Measurements from ENCODE around the gene TNFRSF21.

Gene TNFRSF21

GRCh38 chr6:47202644-47203205 lies 107.0 kb downstream of the TNFRSF21 start:
- no peak overlapping the region for H2AFZ ChIP-seq (ENCODE audit: low read length)
- H3K9me3 ChIP-seq (replicated peaks; ENCODE audit: insufficient read depth, low read length), result no peaks in the 10 kb centered on the region
- H3F3A ChIP-seq (ENCODE audit: insufficient read depth, low read length), result no peaks in the 10 kb centered on the region
- H3K27me3 ChIP-seq (replicated peaks; ENCODE audit: insufficient read depth, low read length), result no peaks in the 10 kb centered on the region
- H3K4me3 ChIP-seq (ENCODE audit: low read length), result no peak overlapping the region
- H3K79me2 ChIP-seq (ENCODE audit: low read length), result no peaks in the 10 kb centered on the region
- TF ChIP-seq CTCF (IDR thresholded peaks at IDR 0.05; ENCODE audit: low read length), result no peak
- no peak for TF ChIP-seq EZH2phosphoT487 (IDR thresholded peaks at IDR 0.05; ENCODE audit: low read length)
- no peak for TF ChIP-seq EZH2 (optimal IDR thresholded peaks at IDR 0.05; ENCODE audit: low read depth, low read length)
- DNase-seq, result no peak
- H4K20me1 ChIP-seq (ENCODE audit: insufficient read depth, low read length), result no peaks in the 10 kb centered on the region
- no peak overlapping the region for H3K27ac ChIP-seq (ENCODE audit: low read length)
- H3K4me2 ChIP-seq (ENCODE audit: low read depth, low read length), result no peak overlapping the region
- no peaks in the 10 kb centered on the region for H3K36me3 ChIP-seq (replicated peaks; ENCODE audit: insufficient read depth, low read length)
- H3K9ac ChIP-seq (ENCODE audit: low read length), result no peak overlapping the region
- peaks cover 9% of the 10 kb centered on the region for H3K4me1 ChIP-seq (ENCODE audit: low read length)
- H3K9me2 ChIP-seq (replicated peaks; ENCODE audit: insufficient read depth, low read length), result no peaks in the 10 kb centered on the region

DNA sequence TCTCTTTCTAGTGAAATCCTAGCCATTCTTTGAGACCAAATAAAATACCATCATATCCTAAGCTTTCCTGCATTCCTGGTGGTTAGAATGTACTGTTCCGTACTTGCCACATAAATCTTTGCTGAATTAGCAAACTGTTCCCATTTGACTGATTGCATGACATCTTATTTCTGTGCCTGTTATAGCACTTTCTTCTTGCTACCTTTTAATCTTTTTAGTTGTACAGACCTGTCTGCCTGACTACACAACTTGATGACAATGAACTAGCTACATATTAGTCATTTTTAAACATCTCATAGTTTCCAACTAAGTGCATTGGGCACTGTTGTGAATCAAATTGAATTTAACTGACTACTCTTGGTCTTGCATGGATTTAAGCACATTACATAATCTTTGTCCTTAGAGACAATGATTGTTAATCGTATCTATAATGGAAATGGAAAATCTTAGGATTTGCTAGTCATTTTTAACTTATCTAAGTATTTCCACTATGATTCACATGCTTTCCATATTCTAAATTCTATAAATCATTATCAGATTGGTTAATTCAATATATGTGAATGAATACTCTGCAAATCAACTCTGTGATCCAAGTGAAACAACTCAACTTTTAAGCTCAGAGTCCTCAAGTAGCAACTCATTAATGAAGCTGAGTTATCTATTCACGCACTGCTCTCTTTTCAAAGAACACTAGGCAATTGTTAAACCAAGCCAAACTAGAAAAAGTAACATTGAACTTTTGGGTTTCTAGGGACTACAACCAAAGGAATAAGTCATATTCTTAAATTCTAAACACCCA lies 109.0 kb downstream of the TNFRSF21 start:
- H3K36me3 ChIP-seq (replicated peaks; ENCODE audit: insufficient read depth, low read length), result no peaks in the 10 kb centered on the region
- peaks cover 9% of the 10 kb centered on the region for H3K4me1 ChIP-seq (ENCODE audit: low read length)
- no peaks in the 10 kb centered on the region for H3K9me2 ChIP-seq (replicated peaks; ENCODE audit: insufficient read depth, low read length)
- no peaks in the 10 kb centered on the region for H3K79me2 ChIP-seq (ENCODE audit: low read length)
- no peaks in the 10 kb centered on the region for H3K9me3 ChIP-seq (replicated peaks; ENCODE audit: insufficient read depth, low read length)
- no peak overlapping the region for H3K4me3 ChIP-seq (ENCODE audit: low read length)
- H3K27me3 ChIP-seq (replicated peaks; ENCODE audit: insufficient read depth, low read length), result no peaks in the 10 kb centered on the region
- H3F3A ChIP-seq (ENCODE audit: insufficient read depth, low read length), result no peaks in the 10 kb centered on the region
- TF ChIP-seq EZH2phosphoT487 (IDR thresholded peaks at IDR 0.05; ENCODE audit: low read length) (no peak), EZH2 (optimal IDR thresholded peaks at IDR 0.05; ENCODE audit: low read depth, low read length) (no peak), CTCF (IDR thresholded peaks at IDR 0.05; ENCODE audit: low read length) (no peak)
- no peak overlapping the region for H2AFZ ChIP-seq (ENCODE audit: low read length)
- no peak overlapping the region for H3K4me2 ChIP-seq (ENCODE audit: low read depth, low read length)
- no peak overlapping the region for H3K27ac ChIP-seq (ENCODE audit: low read length)
- no peak overlapping the region for H3K9ac ChIP-seq (ENCODE audit: low read length)
- H4K20me1 ChIP-seq (ENCODE audit: insufficient read depth, low read length), result no peaks in the 10 kb centered on the region
- no peak for DNase-seq

DNA sequence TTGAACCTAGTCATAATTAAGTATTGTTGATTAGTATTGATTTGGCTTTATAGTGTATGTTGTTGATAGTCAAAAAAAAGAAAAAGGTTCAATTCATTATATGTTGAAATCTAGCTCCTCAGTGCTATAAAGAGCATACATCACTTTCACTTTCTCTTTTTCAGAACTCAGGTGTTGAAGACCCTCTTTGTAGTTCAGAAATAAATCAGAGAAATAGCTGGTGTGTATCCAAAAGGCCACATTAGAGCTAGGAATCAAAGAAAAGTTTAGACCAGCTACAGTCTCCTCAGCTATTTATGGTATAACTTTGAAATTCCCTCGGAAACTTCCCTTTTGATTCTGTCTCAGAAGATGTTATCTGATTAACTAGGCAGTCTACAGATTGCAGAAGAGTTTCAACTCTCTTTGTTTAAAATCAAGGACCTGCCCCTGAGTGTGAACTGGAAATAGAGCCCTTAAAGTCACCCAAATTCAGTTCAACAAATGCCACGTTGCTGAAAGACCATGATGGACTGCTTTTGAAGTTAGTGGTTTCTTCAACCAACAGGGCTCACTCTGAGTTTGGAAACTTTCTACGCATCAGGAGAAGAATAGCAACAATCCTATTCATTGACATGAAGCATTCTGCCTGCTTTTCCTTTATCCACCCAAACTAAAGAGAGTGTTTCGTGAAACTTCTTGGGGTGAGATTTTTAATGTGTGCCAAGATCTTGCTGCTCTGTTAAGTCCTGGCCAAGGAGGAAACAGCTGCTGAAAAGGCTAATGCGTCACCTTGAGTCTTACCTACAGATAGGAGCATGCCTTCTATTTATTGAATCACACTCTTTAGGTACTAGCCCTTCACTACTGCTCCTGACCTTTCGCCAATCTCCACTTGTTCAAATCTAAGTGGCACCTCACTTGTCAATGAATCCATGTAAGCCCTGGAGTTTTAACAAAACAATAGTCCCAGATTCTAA lies 111.7 kb downstream of the TNFRSF21 start:
- TF ChIP-seq EZH2 (optimal IDR thresholded peaks at IDR 0.05; ENCODE audit: low read depth, low read length) (no peak), EZH2phosphoT487 (IDR thresholded peaks at IDR 0.05; ENCODE audit: low read length) (no peak)
- Histone ChIP-seq H3K9me2 (replicated peaks; ENCODE audit: insufficient read depth, low read length) (no peaks in the 10 kb centered on the region), H3K4me3 (ENCODE audit: low read length) (no peak overlapping the region), H2AFZ (ENCODE audit: low read length) (no peak overlapping the region), H4K20me1 (ENCODE audit: insufficient read depth, low read length) (no peaks in the 10 kb centered on the region), H3F3A (ENCODE audit: insufficient read depth, low read length) (no peaks in the 10 kb centered on the region), H3K27ac (ENCODE audit: low read length) (no peak overlapping the region), H3K79me2 (ENCODE audit: low read length) (no peaks in the 10 kb centered on the region), H3K36me3 (replicated peaks; ENCODE audit: insufficient read depth, low read length) (no peaks in the 10 kb centered on the region), H3K9ac (ENCODE audit: low read length) (no peak overlapping the region), H3K4me1 (ENCODE audit: low read length) (peaks cover 3% of the 10 kb centered on the region), H3K27me3 (replicated peaks; ENCODE audit: insufficient read depth, low read length) (no peaks in the 10 kb centered on the region), H3K4me2 (ENCODE audit: low read depth, low read length) (no peak overlapping the region), H3K9me3 (replicated peaks; ENCODE audit: insufficient read depth, low read length) (no peaks in the 10 kb centered on the region)
- no peak for DNase-seq
